GM23338 (cell line): ENCODE data around the gene ARHGAP32. TPM values are rescaled to one million over a fixed set of nuclear protein-coding genes. Genes with fewer than 3 reads are reported as not detected.

Experiments
- ATAC-seq: fragments of 200-7000 bp; cut with Tn5 transposase; 3 replicates; pipeline ENCODE4 v1.9.1; 2020
- DNase-seq: peaks from one replicate; pipeline ENCODE4 v3.0.0-alpha.2; 2015; ENCODE audit warnings: low spot score
- H2AFZ ChIP-seq: fragments of 200-600 bp; sonication (generic); 2 replicates; pipeline ENCODE4 v1.8.0; 2016; ENCODE audit warnings: antibody characterized with exemption, mild to moderate bottlenecking, moderate library complexity
- H3F3A ChIP-seq: fragments of 200-600 bp; sonication (generic); replicated peaks from 2 replicates; pipeline ENCODE4 v1.8.0; 2017; ENCODE audit warnings: antibody characterized with exemption, mixed run types, low read depth
- H3K27ac ChIP-seq: fragments of 200-600 bp; sonication (generic); 2 replicates; pipeline ENCODE4 v1.6.1; 2016; ENCODE audit warnings: low read depth
- H3K27me3 ChIP-seq: fragments of 200-600 bp; sonication (generic); 2 replicates; pipeline ENCODE4 v1.8.0; 2016; ENCODE audit warnings: mild to moderate bottlenecking, mixed run types, moderate library complexity; ENCODE audit not compliant: insufficient read depth
- H3K36me3 ChIP-seq: fragments of 200-600 bp; sonication (generic); 2 replicates; pipeline ENCODE4 v1.8.0; 2016; ENCODE audit warnings: mild to moderate bottlenecking; ENCODE audit not compliant: insufficient read depth
- H3K4me1 ChIP-seq: fragments of 200-600 bp; sonication (generic); 2 replicates; pipeline ENCODE4 v1.8.0; 2016; ENCODE audit warnings: mild to moderate bottlenecking, moderate library complexity; ENCODE audit not compliant: insufficient read depth
- H3K4me2 ChIP-seq: fragments of 200-600 bp; sonication (generic); 2 replicates; pipeline ENCODE4 v1.7.1; 2017; ENCODE audit warnings: mixed run types
- H3K4me3 ChIP-seq: fragments of 200-600 bp; sonication (generic); 2 replicates; pipeline ENCODE4 v1.6.1; 2016; ENCODE audit warnings: mixed run types
- H3K79me2 ChIP-seq: fragments of 200-600 bp; sonication (generic); replicated peaks from 2 replicates; pipeline ENCODE4 v1.8.0; 2017; ENCODE audit warnings: mild to moderate bottlenecking; ENCODE audit not compliant: insufficient read depth
- H3K9me2 ChIP-seq: fragments of 200-600 bp; sonication (generic); 2 replicates; pipeline ENCODE4 v1.8.0; 2017; ENCODE audit not compliant: insufficient read depth
- H4K20me1 ChIP-seq: fragments of 200-600 bp; sonication (generic); replicated peaks from 2 replicates; pipeline ENCODE4 v1.8.0; 2017; ENCODE audit warnings: mild to moderate bottlenecking; ENCODE audit not compliant: insufficient read depth
- H3K27ac Mint-ChIP-seq: 2 replicates; pipeline ENCODE4 v1.8.0; 2020; ENCODE audit warnings: inconsistent platforms, mild to moderate bottlenecking, moderate library complexity, mixed read lengths
- H3K27me3 Mint-ChIP-seq: 3 replicates; pipeline ENCODE4 v1.8.0; 2022; ENCODE audit warnings: low read depth, mild to moderate bottlenecking, moderate library complexity, mixed read lengths, inconsistent platforms; ENCODE audit not compliant: insufficient read depth, poor library complexity
- H3K36me3 Mint-ChIP-seq: 3 replicates; pipeline ENCODE4 v1.8.0; 2021; ENCODE audit warnings: low read depth, mild to moderate bottlenecking, inconsistent platforms, moderate library complexity, mixed read lengths
- H3K4me1 Mint-ChIP-seq: 3 replicates; pipeline ENCODE4 v1.8.0; 2020; ENCODE audit warnings: mild to moderate bottlenecking, inconsistent platforms, mixed read lengths
- H3K4me3 Mint-ChIP-seq: 3 replicates; pipeline ENCODE4 v1.8.0; 2021; ENCODE audit warnings: moderate library complexity, mild to moderate bottlenecking, inconsistent platforms, mixed read lengths
- H3K9me3 Mint-ChIP-seq: 3 replicates; pipeline ENCODE4 v1.8.0; 2020; ENCODE audit warnings: moderate library complexity, mild to moderate bottlenecking, inconsistent platforms, mixed read lengths
- CTCF ChIP-seq, 2 experiments: fragments of 200-600 bp in 1 of 2; sonication (generic) in 1 of 2; conservative IDR thresholded peaks; 2 replicates each; pipeline versions ENCODE4 v1.5.1 to v1.6.1; 2016 to 2017; ENCODE audit warnings: antibody characterized with exemption in 2 of 2, low read depth in 2 of 2, mild to moderate bottlenecking in 2 of 2, moderate library complexity in 1 of 2
- ETS1 ChIP-seq: IDR thresholded peaks from 2 replicates; pipeline ENCODE4 v1.6.1; 2016; ENCODE audit warnings: antibody characterized with exemption
- EZH2phosphoT487 ChIP-seq: fragments of 200-600 bp; sonication (generic); IDR thresholded peaks from one replicate; pipeline ENCODE4 v1.8.1; 2018; ENCODE audit warnings: antibody characterized with exemption; ENCODE audit not compliant: unreplicated experiment
- JUNB ChIP-seq: IDR thresholded peaks from one replicate; pipeline ENCODE4 v1.6.1; 2016; ENCODE audit warnings: antibody characterized with exemption; ENCODE audit not compliant: unreplicated experiment
- NANOG ChIP-seq: IDR thresholded peaks from 2 replicates; pipeline ENCODE4 v1.6.1; 2016; ENCODE audit warnings: antibody characterized with exemption, borderline replicate concordance
- REST ChIP-seq: IDR thresholded peaks from one replicate; pipeline ENCODE4 v1.6.1; 2018; ENCODE audit warnings: antibody characterized with exemption; ENCODE audit not compliant: unreplicated experiment
- STAT1 ChIP-seq: IDR thresholded peaks from one replicate; pipeline ENCODE4 v1.6.1; 2016; ENCODE audit warnings: antibody characterized with exemption; ENCODE audit not compliant: unreplicated experiment
- ZNF331 ChIP-seq: fragments of 250-450 bp; sonication (Bioruptor Pico); IDR thresholded peaks from 2 replicates; pipeline ENCODE4 v1.5.0; 2020; ENCODE audit warnings: low read depth, mild to moderate bottlenecking, moderate library complexity
- ZNF462 ChIP-seq: fragments of 250-450 bp; sonication (Bioruptor Pico); IDR thresholded peaks from 2 replicates; pipeline ENCODE4 v1.5.0; 2020; ENCODE audit warnings: mild to moderate bottlenecking, moderate library complexity
- polyA plus RNA-seq: library from polyadenylated mRNA; unstranded; fragments of >200 nt; fragmentation: Nextera tagmentation; extraction: Ambion mirVana; gene quantifications from 2 replicates; pipeline ENCODE4 v1.2.1, GENCODE V29; 2016
- total RNA-seq: library from RNA; depleted of rRNA; stranded (reverse); fragments of >200 nt; shearing (Covaris generic); gene quantifications from 2 replicates; pipeline ENCODE4 v1.2.3, GENCODE V29; 2014

Gene ARHGAP32
- total and polyA plus RNA-seq, 2 experiments from 2014 or later = 3.9 to 17.2 TPM

- H3K4me1 ChIP-seq = peaks cover 46% of the 10 kb centered on the region
- H3K4me3 ChIP-seq = no peak overlapping the region
- peaks cover 51% of the 10 kb centered on the region for H3K4me1 Mint-ChIP-seq
- peaks cover 10% of the 10 kb centered on the region; the same call in 2 of the 3 replicates for H3K36me3 Mint-ChIP-seq
- DNase-seq = no peak
- TF ChIP-seq EZH2phosphoT487 (no peak), JUNB (no peak), ZNF462 (CRISPR knock-in tag) (no peak), ZNF331 (no peak), CTCF (conservative IDR thresholded peaks at IDR 0.05; ENCODE audit: low read depth in 2 of 2) (no peak), REST (no peak), NANOG (no peak), ETS1 (no peak), STAT1 (no peak)
- H3K9me2 ChIP-seq = no peaks in the 10 kb centered on the region
- peaks cover 63% of the 10 kb centered on the region for H3K79me2 ChIP-seq
- H3K36me3 ChIP-seq = no peaks in the 10 kb centered on the region; the same call in 1 of the 2 replicates
- peaks cover 8% of the 10 kb centered on the region; the same call in 2 of the 3 replicates for H3K9me3 Mint-ChIP-seq
- H3K27me3 ChIP-seq = no peaks in the 10 kb centered on the region
- no peaks in the 10 kb centered on the region for H3F3A ChIP-seq
- H4K20me1 ChIP-seq = no peaks in the 10 kb centered on the region
- H3K4me3 Mint-ChIP-seq = peak overlapping the region; percentile 2; the same call in 1 of the 3 replicates
- no peak for ATAC-seq
- no peak overlapping the region for H3K27ac ChIP-seq
- H3K27me3 Mint-ChIP-seq = peaks cover 4% of the 10 kb centered on the region
- H3K27ac Mint-ChIP-seq = no peak overlapping the region
- H2AFZ ChIP-seq = no peak overlapping the region
- peak overlapping the region; percentile 8 for H3K4me2 ChIP-seq
Observed at GRCh38 chr11:129208863-129209262, 16.7 kb upstream of the ARHGAP32 start.
